Astrocyte (in vitro differentiated cells and primary cell): ENCODE measurements around the gene ALOXE3. TPM values are rescaled to one million over a fixed set of nuclear protein-coding genes. Genes with fewer than 3 reads are reported as not detected.

Source experiments
- DNase-seq: peaks from one replicate; pipeline ENCODE4 v3.0.0-alpha.2; 2010; ENCODE audit warnings: low read depth
- FAIRE-seq: peaks from 2 replicates; lab custom pipeline; 2011; peaks lifted over from hg19 to GRCh38; lab: Jason Lieb, UNC
- H2AFZ ChIP-seq: 2 replicates; pipeline ENCODE4 v1.6.0; 2012; ENCODE audit warnings: low read depth, low read length, inconsistent platforms
- H3K27ac ChIP-seq: 2 replicates; pipeline ENCODE4 v1.5.1; 2011; ENCODE audit warnings: low read depth, low read length, inconsistent platforms
- H3K27me3 ChIP-seq: 2 replicates; pipeline ENCODE4 v1.6.0; 2011; ENCODE audit warnings: low read length, inconsistent platforms; ENCODE audit not compliant: insufficient read depth
- H3K36me3 ChIP-seq: 2 replicates; pipeline ENCODE4 v1.5.1; 2011; ENCODE audit warnings: low read length, inconsistent platforms; ENCODE audit not compliant: insufficient read depth
- H3K4me1 ChIP-seq: 2 replicates; pipeline ENCODE4 v1.5.1; 2011; ENCODE audit warnings: low read length, inconsistent platforms; ENCODE audit not compliant: insufficient read depth
- H3K4me2 ChIP-seq: 2 replicates; pipeline ENCODE4 v1.6.0; 2012; ENCODE audit warnings: low read length, inconsistent platforms
- H3K4me3 ChIP-seq: 2 replicates; pipeline ENCODE4 v1.5.1; 2011; ENCODE audit warnings: low read depth, mild to moderate bottlenecking, low read length, inconsistent platforms; ENCODE audit not compliant: insufficient read depth
- H3K79me2 ChIP-seq: 2 replicates; pipeline ENCODE4 v1.6.0; 2012; ENCODE audit warnings: mild to moderate bottlenecking, low read length, inconsistent platforms; ENCODE audit not compliant: insufficient read depth
- H3K9ac ChIP-seq: 2 replicates; pipeline ENCODE4 v1.6.0; 2012; ENCODE audit warnings: mild to moderate bottlenecking, low read length, inconsistent platforms
- H3K9me3 ChIP-seq: 2 replicates; pipeline ENCODE4 v1.5.1; 2012; ENCODE audit warnings: low read depth, mild to moderate bottlenecking, low read length, inconsistent platforms; ENCODE audit not compliant: insufficient read depth
- H4K20me1 ChIP-seq: 2 replicates; pipeline ENCODE4 v1.6.0; 2012; ENCODE audit warnings: low read length, inconsistent platforms; ENCODE audit not compliant: insufficient read depth
- H3K27ac Mint-ChIP-seq: one replicate; pipeline ENCODE4 v1.8.0; 2021; ENCODE audit warnings: mild to moderate bottlenecking, mixed read lengths; ENCODE audit not compliant: unreplicated experiment
- H3K27me3 Mint-ChIP-seq: one replicate; pipeline ENCODE4 v1.8.0; 2021; ENCODE audit warnings: low read depth, mixed read lengths; ENCODE audit not compliant: unreplicated experiment
- H3K36me3 Mint-ChIP-seq: one replicate; pipeline ENCODE4 v1.8.0; 2021; ENCODE audit warnings: low read depth, mixed read lengths; ENCODE audit not compliant: unreplicated experiment
- H3K4me1 Mint-ChIP-seq: one replicate; pipeline ENCODE4 v1.8.0; 2021; ENCODE audit warnings: low read depth, mixed read lengths; ENCODE audit not compliant: unreplicated experiment
- H3K4me3 Mint-ChIP-seq: one replicate; pipeline ENCODE4 v1.8.0; 2021; ENCODE audit warnings: mild to moderate bottlenecking, moderate library complexity, mixed read lengths; ENCODE audit not compliant: unreplicated experiment
- H3K9me3 Mint-ChIP-seq: one replicate; pipeline ENCODE4 v1.8.0; 2021; ENCODE audit warnings: mild to moderate bottlenecking, mixed read lengths; ENCODE audit not compliant: unreplicated experiment
- CTCF ChIP-seq: IDR thresholded peaks from 2 replicates; pipeline ENCODE4 v1.5.1; 2011; ENCODE audit warnings: low read depth, mild to moderate bottlenecking, inconsistent platforms, low read length, moderate library complexity; ENCODE audit not compliant: insufficient read depth
- EZH2 ChIP-seq: IDR thresholded peaks from 2 replicates; pipeline ENCODE4 v1.6.1; 2012; ENCODE audit warnings: mild to moderate bottlenecking, low read length, inconsistent platforms; ENCODE audit not compliant: insufficient read depth
- total RNA-seq: library from RNA; stranded (reverse); gene quantifications from 2 replicates; pipeline ENCODE4 v1.2.1, GENCODE V29; 2021

The ALOXE3 gene
- total RNA-seq, 1 donor from 2014 or later, result 0.82 TPM

DNA sequence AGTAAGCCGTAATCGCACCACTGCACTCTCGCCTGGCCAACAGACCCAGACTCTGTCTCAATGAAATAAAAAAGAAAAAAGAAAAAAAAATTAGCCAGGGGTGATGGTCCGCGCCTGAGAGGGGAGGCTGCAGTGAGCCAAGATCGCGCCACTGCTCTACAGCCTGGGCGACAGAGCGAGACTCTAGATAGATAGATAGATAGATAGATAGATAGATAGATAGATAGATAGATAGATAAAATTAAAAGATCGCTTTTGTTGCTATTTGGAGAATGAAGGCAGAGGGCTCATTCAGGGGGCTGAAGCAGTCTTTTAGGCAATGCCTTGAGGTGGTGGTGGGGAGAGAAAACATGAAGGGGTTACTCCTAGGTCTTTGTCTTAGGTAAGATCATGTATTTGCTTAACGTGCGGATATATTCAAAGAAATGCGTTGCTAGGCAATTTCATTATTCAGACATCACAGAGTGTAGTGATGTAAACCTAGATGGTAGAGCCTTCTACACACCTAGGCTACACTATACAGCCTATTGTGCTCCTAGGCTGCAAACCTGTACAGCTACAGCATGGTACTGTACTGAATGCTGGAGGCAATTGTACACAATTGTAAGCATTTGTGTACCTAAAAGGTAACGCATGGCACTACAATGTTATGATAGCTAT lies 9.9 kb upstream of the ALOXE3 start:
- H3K9me3 ChIP-seq, result no peaks in the 10 kb centered on the region
- H3K27me3 ChIP-seq, result peaks cover 18% of the 10 kb centered on the region
- no peaks in the 10 kb centered on the region for H3K79me2 ChIP-seq
- H4K20me1 ChIP-seq, result peaks cover 8% of the 10 kb centered on the region
- H2AFZ ChIP-seq, result no peak overlapping the region
- H3K4me3 ChIP-seq, result no peak overlapping the region
- TF ChIP-seq CTCF, result no peak
- no peak for TF ChIP-seq EZH2
- Mint-ChIP-seq H3K27ac (no peak overlapping the region), H3K27me3 (peaks cover 41% of the 10 kb centered on the region), H3K4me3 (peak overlapping the region; percentile 45), H3K4me1 (peaks cover 10% of the 10 kb centered on the region), H3K36me3 (no peaks in the 10 kb centered on the region), H3K9me3 (no peaks in the 10 kb centered on the region)
- H3K4me1 ChIP-seq, result peaks cover 34% of the 10 kb centered on the region
- H3K36me3 ChIP-seq, result no peaks in the 10 kb centered on the region
- H3K27ac ChIP-seq, result no peak overlapping the region
- H3K9ac ChIP-seq, result no peak overlapping the region
- no peak for DNase-seq
- H3K4me2 ChIP-seq, result no peak overlapping the region
- no peak for FAIRE-seq

GRCh38 chr17:8126491-8127066 lies 8.3 kb upstream of the ALOXE3 start:
- Mint-ChIP-seq H3K27ac (no peak overlapping the region), H3K4me1 (peaks cover 11% of the 10 kb centered on the region), H3K27me3 (peaks cover 48% of the 10 kb centered on the region), H3K36me3 (no peaks in the 10 kb centered on the region), H3K9me3 (no peaks in the 10 kb centered on the region), H3K4me3 (peak overlapping the region; percentile 84)
- Histone ChIP-seq H3K4me2 (peak overlapping the region; percentile 97), H3K79me2 (no peaks in the 10 kb centered on the region), H3K36me3 (no peaks in the 10 kb centered on the region), H2AFZ (peak overlapping the region; percentile 85), H4K20me1 (peaks cover 8% of the 10 kb centered on the region), H3K27me3 (peaks cover 20% of the 10 kb centered on the region), H3K9me3 (no peaks in the 10 kb centered on the region), H3K9ac (peak overlapping the region; percentile 74), H3K4me1 (peaks cover 44% of the 10 kb centered on the region), H3K27ac (no peak overlapping the region), H3K4me3 (peak overlapping the region; percentile 60)
- DNase-seq (no peak), FAIRE-seq (no peak)
- TF ChIP-seq EZH2 (no peak), CTCF (no peak)
